SK-MEL-5 (cell line): ENCODE results near the gene STAB2. TPM values are rescaled to one million over a fixed set of nuclear protein-coding genes. Genes with fewer than 3 reads are reported as not detected.

Experiments
- DNase-seq: peaks from one replicate; pipeline ENCODE4 v3.0.0-alpha.2; 2016; ENCODE audit warnings: low read depth, low spot score
- in situ Hi-C: cut with HindIII; loops from 2 replicates; pipeline ENCODE4 v1.10.0; 2016; ENCODE audit warnings: low sequenced_read_pairs, high pct_unique_total_duplicates, low pct_unique_long_range_greater_than_20kb
- polyA plus RNA-seq, 2 experiments: library from polyadenylated mRNA; depleted of rRNA; stranded (reverse); fragments of >200 nt; gene quantifications; 2 replicates each; pipeline ENCODE4 v1.2.3, GENCODE V29; 2015
- total RNA-seq: library from RNA; depleted of rRNA; stranded (reverse); fragments of >200 nt; shearing (Covaris generic); gene quantifications from 2 replicates; pipeline ENCODE4 v1.2.3, GENCODE V29; 2014; rRNA removed

The STAB2 gene
- not detected in 2 replicates for total RNA-seq
- not detected in 2 replicates for polyA plus RNA-seq (2015; cell fraction: cytosol; rRNA removed)
- not detected in 2 replicates for polyA plus RNA-seq (2015; cell fraction: nucleus; rRNA removed)

GRCh38 chr12:103586791-103587370, at the start of gene STAB2:
Gene STAB2 (plus strand): TSS chr12:103587273. CDS start chr12:103587477, 204 bp downstream.
- no peak for DNase-seq

GRCh38 chr12:103538397-103538796, 48.7 kb upstream of the STAB2 start:
- no peak for DNase-seq
- in situ Hi-C loops: no loop called here

More at GRCh38 chr12:103586791-103587370, at the start of gene STAB2:
- in situ Hi-C loops: no loop called here

DNA sequence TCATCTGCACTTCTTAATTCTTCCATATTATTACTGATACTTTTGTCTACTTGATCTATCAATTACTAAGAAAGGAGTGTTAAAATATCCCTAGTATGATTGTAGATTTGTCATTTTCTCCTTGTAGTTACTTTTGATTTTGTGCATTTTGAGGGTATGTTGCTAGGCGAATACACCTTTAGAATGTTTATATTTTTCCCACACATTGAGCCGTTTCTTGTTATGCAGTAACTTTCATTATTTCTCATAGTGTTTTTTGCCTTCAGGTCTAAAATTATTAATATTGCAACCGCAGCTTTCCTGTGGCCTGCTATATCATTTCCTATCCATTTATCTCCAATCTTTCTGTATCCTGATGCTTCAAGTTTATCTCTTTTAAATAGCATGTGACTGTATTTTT, 46.8 kb upstream of the STAB2 start:
- DNase-seq: no peak
- in situ Hi-C loops: no loop called here

- no peak for DNase-seq
- in situ Hi-C loops: no loop called here
These were observed 45.0 kb upstream of the STAB2 start for GRCh38 chr12:103542078-103542477.

- in situ Hi-C loops: no loop called here
- no peak for DNase-seq
These were observed 40.1 kb upstream of the STAB2 start for GRCh38 chr12:103546959-103547358.

GRCh38 chr12:103547376-103547775, 39.7 kb upstream of the STAB2 start:
- no peak for DNase-seq
- in situ Hi-C loops: no loop called here

GRCh38 chr12:103547929-103548328, 39.1 kb upstream of the STAB2 start:
- no peak for DNase-seq
- in situ Hi-C loops: no loop called here

GRCh38 chr12:103548622-103549601, 38.2 kb upstream of the STAB2 start:
- peak; percentile 82 for DNase-seq
- in situ Hi-C loops: no loop called here

GRCh38 chr12:103556890-103557627, 30.0 kb upstream of the STAB2 start:
- DNase-seq: no peak
- in situ Hi-C loops: no loop called here

- DNase-seq: no peak
- in situ Hi-C loops: no loop called here
These were observed 29.5 kb upstream of the STAB2 start for GRCh38 chr12:103557628-103558010.

DNA sequence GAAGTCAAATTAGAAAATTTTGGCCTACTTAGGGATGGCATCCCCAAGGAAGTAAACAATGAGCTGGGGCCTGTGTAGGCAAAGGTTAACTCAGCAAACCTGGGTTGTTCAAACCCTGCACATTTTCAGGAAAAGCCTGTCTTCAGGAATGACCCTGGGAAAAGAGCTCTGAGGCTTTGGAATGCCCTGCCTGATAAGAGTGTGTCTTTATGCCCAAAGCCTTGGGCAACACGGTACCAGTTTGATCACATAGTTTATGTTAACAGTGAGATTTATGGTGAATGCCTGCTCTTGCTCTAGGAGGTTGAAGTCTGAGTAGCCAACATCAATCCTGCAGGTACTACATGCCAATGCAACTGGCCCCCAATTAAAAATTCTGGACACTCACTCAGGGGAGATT, 28.2 kb upstream of the STAB2 start:
- in situ Hi-C loops: no loop called here
- no peak for DNase-seq

GRCh38 chr12:103560604-103561101, 26.4 kb upstream of the STAB2 start:
- DNase-seq: peak; percentile 5
- in situ Hi-C loops: no loop called here

DNA sequence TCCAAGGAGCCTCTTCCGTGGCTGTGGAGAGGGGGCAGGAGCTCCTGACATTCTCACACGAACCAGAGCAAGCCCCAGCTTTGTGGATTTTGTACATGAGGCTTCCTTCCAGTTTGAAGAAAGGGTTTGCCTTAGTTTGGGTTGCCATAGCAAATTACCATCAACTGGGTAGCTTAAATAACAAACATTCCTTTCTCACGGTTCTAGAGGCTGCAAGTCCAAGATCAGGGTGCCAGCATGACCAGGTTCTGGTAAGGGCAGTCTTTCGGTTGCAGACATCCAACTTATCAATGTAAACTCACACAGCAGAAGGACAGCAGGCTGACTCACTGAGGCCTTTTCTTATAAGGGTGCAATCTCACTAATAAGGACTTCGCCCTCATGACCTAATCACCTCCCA, 25.9 kb upstream of the STAB2 start:
- in situ Hi-C loops: no loop called here
- DNase-seq: no peak

DNA sequence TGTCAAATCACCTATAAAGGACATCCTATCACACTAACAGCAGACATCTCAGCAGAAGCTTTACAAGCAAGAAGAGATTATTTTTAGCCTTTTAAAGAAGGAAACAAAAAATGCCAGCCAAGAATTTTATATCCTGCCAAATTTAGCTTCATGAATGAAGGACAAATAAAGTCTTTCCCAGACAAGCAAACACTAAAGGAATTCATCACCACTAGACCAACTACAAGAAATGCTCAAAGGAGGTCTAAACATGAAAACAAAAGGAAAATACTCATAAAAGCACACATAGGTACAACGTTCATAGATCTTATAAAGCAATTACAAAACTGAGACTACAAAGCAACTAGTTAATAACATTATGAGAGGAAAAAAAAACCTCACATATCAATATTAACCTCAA, 20.7 kb upstream of the STAB2 start:
- no peak for DNase-seq
- in situ Hi-C loops: no loop called here

- no peak for DNase-seq
- in situ Hi-C loops: no loop called here
These were observed 17.8 kb upstream of the STAB2 start for GRCh38 chr12:103569278-103569677.

DNA sequence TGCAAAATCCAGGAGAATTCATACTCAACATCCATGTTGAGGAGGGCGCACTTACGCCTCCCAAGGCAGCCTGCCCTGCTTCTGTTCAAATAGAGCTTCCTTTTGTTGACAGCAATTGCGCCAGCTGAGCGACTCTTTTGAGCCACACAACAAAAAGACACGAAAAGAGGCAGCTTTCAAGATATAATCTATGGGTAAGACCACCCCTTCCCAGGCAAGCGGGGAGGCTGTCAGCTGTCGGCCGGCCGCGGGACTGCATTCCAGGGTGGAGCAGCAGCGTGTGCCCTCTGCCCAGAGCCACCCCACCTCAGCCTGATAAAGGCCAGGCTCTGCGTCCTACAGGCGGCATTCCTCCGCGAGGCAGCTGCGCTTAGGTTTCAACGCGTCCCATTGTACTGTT, 15.8 kb upstream of the STAB2 start:
- in situ Hi-C loops: no loop called here
- peak; percentile 40 for DNase-seq

DNA sequence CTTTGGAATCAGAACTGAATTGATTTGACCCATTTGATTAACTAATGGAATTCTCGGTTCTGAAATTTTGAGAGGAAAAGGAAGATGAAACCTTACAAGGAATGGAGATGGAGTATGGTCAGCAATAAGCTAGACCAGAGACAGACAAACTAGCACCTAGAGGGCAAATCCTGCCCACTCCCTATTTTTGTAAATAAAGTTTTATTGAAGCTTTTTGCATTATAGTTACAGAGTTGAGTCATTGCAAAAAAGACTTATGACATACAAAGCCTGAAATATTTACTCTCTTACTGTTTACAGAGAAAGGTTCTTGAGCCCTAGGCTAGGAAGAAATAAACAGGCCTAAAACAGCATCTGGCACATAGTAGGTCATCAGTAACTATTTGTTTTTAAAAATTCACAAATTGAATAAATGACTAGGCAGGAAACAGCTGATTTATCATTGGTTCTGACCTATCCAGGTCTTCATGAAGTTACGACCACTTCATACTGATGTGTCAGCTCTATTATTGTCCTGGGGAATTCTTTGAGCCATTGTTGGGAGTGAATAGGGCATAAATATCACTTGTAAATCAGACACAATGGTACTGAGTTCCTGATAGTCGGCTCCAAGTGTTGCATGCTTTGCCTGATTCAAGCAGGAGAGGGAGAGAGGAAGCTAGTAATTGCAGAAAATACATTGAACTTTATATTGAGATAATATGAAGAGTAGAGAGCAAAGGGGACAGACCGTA, 14.6 kb upstream of the STAB2 start:
- no peak for DNase-seq

More for the DNA sequence above, 14.6 kb upstream of the STAB2 start:
- in situ Hi-C loops: no loop called here
